Adrenal gland (tissue), 5 donors: Measurements from ENCODE around the gene ATG4D.

Experiments used
- CTCF ChIP-seq, 6 experiments: fragments of 450-650 bp in 4 of 6; fragments of 200-600 bp in 2 of 6; sonication (generic) in 1 of 6; IDR thresholded peaks; 1 replicate in 5 of 6; 2 replicates in 1 of 6; pipeline versions ENCODE4 v1.5.1 to v1.8.0; 2016 to 2021; ENCODE audit warnings: antibody characterized with exemption in 6 of 6, mild to moderate bottlenecking in 2 of 6, moderate library complexity in 1 of 6
- POLR2A ChIP-seq, 2 donors: fragments of 450-650 bp; IDR thresholded peaks; one replicate each; pipeline ENCODE4 v1.6.1; 2017; ENCODE audit warnings: antibody characterized with exemption in 2 of 2, mild to moderate bottlenecking in 2 of 2, moderate library complexity in 1 of 2
- donor health status: DM: no; HTN: no; CAD: no.

GRCh38 chr19:10550336-10550735, 6.6 kb downstream of the ATG4D start:
- TF ChIP-seq CTCF (IDR thresholded peaks at IDR 0.05): no peak
- TF ChIP-seq POLR2A (IDR thresholded peaks at IDR 0.05): no peak
